Measurements from ENCODE around the gene SPAG6. TPM values are rescaled to one million over a fixed set of nuclear protein-coding genes. Genes with fewer than 3 reads are reported as not detected.

The SPAG6 gene
- total RNA-seq, 1 donor from 2014 or later = 0.46 TPM

GRCh38 chr10:22429981-22430421, 84.7 kb downstream of the SPAG6 start:
- no peak for TF ChIP-seq CTCF (IDR thresholded peaks at IDR 0.05; ENCODE audit: unreplicated experiment)
- Mint-ChIP-seq H3K27me3 (ENCODE audit: unreplicated experiment) (no peaks in the 10 kb centered on the region), H3K27ac (ENCODE audit: unreplicated experiment) (no peak overlapping the region), H3K9me3 (ENCODE audit: unreplicated experiment) (no peaks in the 10 kb centered on the region), H3K4me1 (ENCODE audit: unreplicated experiment) (peaks cover 14% of the 10 kb centered on the region), H3K36me3 (ENCODE audit: low read depth, unreplicated experiment) (no peaks in the 10 kb centered on the region), H3K4me3 (ENCODE audit: unreplicated experiment) (no peak overlapping the region)
- DNase-seq (ENCODE audit: low spot score) = no peak

GRCh38 chr10:22433875-22434274, 88.6 kb downstream of the SPAG6 start:
- H3K27me3 Mint-ChIP-seq (ENCODE audit: unreplicated experiment) = peaks cover 11% of the 10 kb centered on the region
- H3K4me1 Mint-ChIP-seq (ENCODE audit: unreplicated experiment) = peaks cover 18% of the 10 kb centered on the region
- H3K36me3 Mint-ChIP-seq (ENCODE audit: low read depth, unreplicated experiment) = peaks cover 4% of the 10 kb centered on the region

GRCh38 chr10:22434521-22434920, 89.2 kb downstream of the SPAG6 start:
- H3K4me3 Mint-ChIP-seq (ENCODE audit: unreplicated experiment) = no peak overlapping the region
- H3K4me1 Mint-ChIP-seq (ENCODE audit: unreplicated experiment) = peaks cover 24% of the 10 kb centered on the region
- no peaks in the 10 kb centered on the region for H3K9me3 Mint-ChIP-seq (ENCODE audit: unreplicated experiment)
- H3K27ac Mint-ChIP-seq (ENCODE audit: unreplicated experiment) = no peak overlapping the region
- no peak for TF ChIP-seq CTCF (IDR thresholded peaks at IDR 0.05; ENCODE audit: unreplicated experiment)
- H3K27me3 Mint-ChIP-seq (ENCODE audit: unreplicated experiment) = peaks cover 12% of the 10 kb centered on the region
- no peak for DNase-seq (ENCODE audit: low spot score)
- H3K36me3 Mint-ChIP-seq (ENCODE audit: low read depth, unreplicated experiment) = peaks cover 4% of the 10 kb centered on the region

More at GRCh38 chr10:22433875-22434274, 88.6 kb downstream of the SPAG6 start:
- Mint-ChIP-seq H3K4me3 (ENCODE audit: unreplicated experiment) (no peak overlapping the region), H3K9me3 (ENCODE audit: unreplicated experiment) (no peaks in the 10 kb centered on the region), H3K27ac (ENCODE audit: unreplicated experiment) (no peak overlapping the region)
- no peak for TF ChIP-seq CTCF (IDR thresholded peaks at IDR 0.05; ENCODE audit: unreplicated experiment)
- no peak for DNase-seq (ENCODE audit: low spot score)

- peak overlapping the region; percentile 42 for H3K27ac Mint-ChIP-seq (ENCODE audit: unreplicated experiment)
- H3K4me1 Mint-ChIP-seq (ENCODE audit: unreplicated experiment) = peaks cover 23% of the 10 kb centered on the region
- no peaks in the 10 kb centered on the region for H3K9me3 Mint-ChIP-seq (ENCODE audit: unreplicated experiment)
- TF ChIP-seq CTCF (IDR thresholded peaks at IDR 0.05; ENCODE audit: unreplicated experiment) = no peak
- peaks cover 15% of the 10 kb centered on the region for H3K27me3 Mint-ChIP-seq (ENCODE audit: unreplicated experiment)
- peaks cover 4% of the 10 kb centered on the region for H3K36me3 Mint-ChIP-seq (ENCODE audit: low read depth, unreplicated experiment)
- H3K4me3 Mint-ChIP-seq (ENCODE audit: unreplicated experiment) = peak overlapping the region; percentile 74
- no peak for DNase-seq (ENCODE audit: low spot score)
Observed at GRCh38 chr10:22435650-22436049, 90.4 kb downstream of the SPAG6 start.

GRCh38 chr10:22436526-22436892, 91.2 kb downstream of the SPAG6 start:
- Mint-ChIP-seq H3K4me3 (ENCODE audit: unreplicated experiment) (peak overlapping the region; percentile 74), H3K4me1 (ENCODE audit: unreplicated experiment) (peaks cover 25% of the 10 kb centered on the region), H3K27me3 (ENCODE audit: unreplicated experiment) (peaks cover 15% of the 10 kb centered on the region), H3K27ac (ENCODE audit: unreplicated experiment) (no peak overlapping the region), H3K9me3 (ENCODE audit: unreplicated experiment) (no peaks in the 10 kb centered on the region), H3K36me3 (ENCODE audit: low read depth, unreplicated experiment) (peaks cover 4% of the 10 kb centered on the region)
- DNase-seq (ENCODE audit: low spot score) = no peak
- TF ChIP-seq CTCF (IDR thresholded peaks at IDR 0.05; ENCODE audit: unreplicated experiment) = no peak

Data from endothelial cell (in vitro differentiated cells).